Sigmoid colon (tissue), 4 donors: Measurements from ENCODE around the gene TSPAN18.

Source experiments
- POLR2A ChIP-seq, 2 donors: fragments of 450-650 bp; IDR thresholded peaks; one replicate each; pipeline ENCODE4 v1.6.1; 2016; ENCODE audit warnings: antibody characterized with exemption in 2 of 2, mild to moderate bottlenecking in 2 of 2, moderate library complexity in 2 of 2
- POLR2AphosphoS5 ChIP-seq, 4 donors: sonication (generic); formaldehyde crosslinking; IDR thresholded peaks; one replicate each; pipeline ENCODE4 v1.6.1; 2017; ENCODE audit warnings: antibody characterized with exemption in 4 of 4
- TF ChIP-seq, protein P1 (sequence below), 4 experiments: fragments of 450-650 bp in 3 of 4; fragments of 200-600 bp in 1 of 4; IDR thresholded peaks; one replicate each; pipeline ENCODE4 v1.5.1; 2016 to 2019; ENCODE audit warnings: antibody characterized with exemption in 4 of 4, mild to moderate bottlenecking in 3 of 4, moderate library complexity in 2 of 4

DNA sequence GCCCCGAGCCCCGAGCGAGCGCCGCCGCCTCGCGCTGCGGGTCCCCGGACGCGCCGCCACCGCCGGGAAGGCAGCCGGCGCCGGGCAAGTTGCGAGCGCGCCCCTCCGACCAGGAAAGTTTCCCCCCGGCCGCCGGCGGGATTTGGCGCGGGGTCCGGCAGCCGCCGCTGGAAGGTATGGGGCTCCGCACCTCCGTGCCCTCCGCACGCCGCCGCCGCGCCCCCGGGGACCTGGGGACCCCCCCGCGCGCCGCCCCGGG, 281 bp downstream of the TSPAN18 start:
- no peak for TF ChIP-seq POLR2A (IDR thresholded peaks at IDR 0.05)
- TF ChIP-seq, protein P1, sequence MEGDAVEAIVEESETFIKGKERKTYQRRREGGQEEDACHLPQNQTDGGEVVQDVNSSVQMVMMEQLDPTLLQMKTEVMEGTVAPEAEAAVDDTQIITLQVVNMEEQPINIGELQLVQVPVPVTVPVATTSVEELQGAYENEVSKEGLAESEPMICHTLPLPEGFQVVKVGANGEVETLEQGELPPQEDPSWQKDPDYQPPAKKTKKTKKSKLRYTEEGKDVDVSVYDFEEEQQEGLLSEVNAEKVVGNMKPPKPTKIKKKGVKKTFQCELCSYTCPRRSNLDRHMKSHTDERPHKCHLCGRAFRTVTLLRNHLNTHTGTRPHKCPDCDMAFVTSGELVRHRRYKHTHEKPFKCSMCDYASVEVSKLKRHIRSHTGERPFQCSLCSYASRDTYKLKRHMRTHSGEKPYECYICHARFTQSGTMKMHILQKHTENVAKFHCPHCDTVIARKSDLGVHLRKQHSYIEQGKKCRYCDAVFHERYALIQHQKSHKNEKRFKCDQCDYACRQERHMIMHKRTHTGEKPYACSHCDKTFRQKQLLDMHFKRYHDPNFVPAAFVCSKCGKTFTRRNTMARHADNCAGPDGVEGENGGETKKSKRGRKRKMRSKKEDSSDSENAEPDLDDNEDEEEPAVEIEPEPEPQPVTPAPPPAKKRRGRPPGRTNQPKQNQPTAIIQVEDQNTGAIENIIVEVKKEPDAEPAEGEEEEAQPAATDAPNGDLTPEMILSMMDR (IDR thresholded peaks at IDR 0.05) = no peak
- no peak for TF ChIP-seq POLR2AphosphoS5 (IDR thresholded peaks at IDR 0.05)
